WERI-Rb-1 (cell line): ENCODE measurements around the gene MAN2B1.
"Not testable (repeated sequence)": the region's sequence is repeated elsewhere in the genome, so short reads cannot be mapped to it uniquely, and the experiment has no call there.

Experiments
- DNase-seq: peaks from one replicate; pipeline ENCODE4 v3.0.0-alpha.2; 2020
- H3K27ac ChIP-seq: fragments of 250-450 bp; sonication (Bioruptor Pico); 2 replicates; pipeline ENCODE4 v1.5.1; 2020; ENCODE audit warnings: mild to moderate bottlenecking, moderate library complexity
- H3K27me3 ChIP-seq: fragments of 250-450 bp; sonication (Bioruptor Pico); 2 replicates; pipeline ENCODE4 v1.5.1; 2021; ENCODE audit warnings: mild to moderate bottlenecking, low read depth, moderate library complexity; ENCODE audit not compliant: insufficient read depth, severe bottlenecking
- H3K36me3 ChIP-seq: fragments of 250-450 bp; sonication (Bioruptor Pico); 2 replicates; pipeline ENCODE4 v1.5.1; 2020; ENCODE audit warnings: mild to moderate bottlenecking, moderate library complexity
- H3K4me3 ChIP-seq: 2 replicates; pipeline ENCODE4 v1.5.1; 2011; ENCODE audit warnings: low read depth, mild to moderate bottlenecking, control low read depth, low read length
- H3K9me3 ChIP-seq: fragments of 250-450 bp; sonication (Bioruptor Pico); 2 replicates; pipeline ENCODE4 v1.5.1; 2021; ENCODE audit warnings: mild to moderate bottlenecking, moderate library complexity; ENCODE audit not compliant: severe bottlenecking
- TF ChIP-seq, protein P1 (sequence below): IDR thresholded peaks from 2 replicates; pipeline ENCODE4 v1.5.1; 2011; ENCODE audit warnings: low read depth, mild to moderate bottlenecking, control low read depth, inconsistent platforms, low read length

The MAN2B1 gene

DNA sequence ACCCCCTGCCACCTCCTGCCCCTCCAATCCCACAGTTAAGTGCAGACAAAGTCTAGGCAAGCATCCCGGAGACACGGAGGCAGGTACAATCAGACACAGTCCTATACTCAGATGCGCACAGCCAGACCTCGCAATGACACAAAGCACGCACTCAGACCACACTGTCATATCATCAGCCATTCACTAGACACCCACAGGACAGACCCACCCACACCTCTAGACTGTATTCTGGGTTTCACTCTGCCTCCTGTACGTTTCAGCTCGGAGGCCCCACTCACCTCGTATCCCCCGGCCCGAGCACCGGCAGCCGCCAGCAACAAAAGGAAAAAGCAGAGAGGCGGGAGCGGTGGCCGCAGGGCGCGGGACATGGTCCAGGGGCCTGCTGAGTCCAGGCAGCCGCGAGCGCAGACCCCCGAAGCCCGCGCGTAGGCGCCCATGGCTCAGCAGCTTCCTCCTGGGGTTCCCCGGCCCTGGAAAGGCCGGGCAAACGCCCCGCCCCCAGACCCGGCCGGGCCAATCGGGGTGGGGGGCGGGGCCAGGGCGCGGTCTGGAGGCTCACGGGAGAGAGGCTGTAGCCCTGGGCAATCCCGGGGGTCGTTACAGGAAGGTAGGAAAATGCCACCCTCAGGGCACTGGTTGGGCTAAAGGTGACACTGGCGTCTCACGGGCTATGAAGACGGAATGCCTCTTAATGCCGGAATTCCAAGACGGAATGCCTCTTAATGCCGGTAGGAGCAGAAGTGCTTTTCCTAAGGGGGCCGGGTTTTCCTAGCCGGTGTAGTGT lies at the start of gene MAN2B1, which contains the start of gene WDR83:
Gene MAN2B1, minus strand, starts transcription at position 478 of the 784 bp plus-strand sequence. Its CDS starts 41 bp downstream, at position 437.
Gene WDR83, plus strand, starts transcription at position 543 of the 784 bp plus-strand sequence. CDS start 2,984 bp downstream, outside the sequence.
- DNase-seq, result peak; percentile 77
- peak within 1 kb of the TSS; percentile 67 for H3K27ac ChIP-seq
- H3K9me3 ChIP-seq, result no peaks in the 10 kb centered on the region
- H3K27me3 ChIP-seq, result no peaks in the 10 kb centered on the region
- TF ChIP-seq, protein P1, sequence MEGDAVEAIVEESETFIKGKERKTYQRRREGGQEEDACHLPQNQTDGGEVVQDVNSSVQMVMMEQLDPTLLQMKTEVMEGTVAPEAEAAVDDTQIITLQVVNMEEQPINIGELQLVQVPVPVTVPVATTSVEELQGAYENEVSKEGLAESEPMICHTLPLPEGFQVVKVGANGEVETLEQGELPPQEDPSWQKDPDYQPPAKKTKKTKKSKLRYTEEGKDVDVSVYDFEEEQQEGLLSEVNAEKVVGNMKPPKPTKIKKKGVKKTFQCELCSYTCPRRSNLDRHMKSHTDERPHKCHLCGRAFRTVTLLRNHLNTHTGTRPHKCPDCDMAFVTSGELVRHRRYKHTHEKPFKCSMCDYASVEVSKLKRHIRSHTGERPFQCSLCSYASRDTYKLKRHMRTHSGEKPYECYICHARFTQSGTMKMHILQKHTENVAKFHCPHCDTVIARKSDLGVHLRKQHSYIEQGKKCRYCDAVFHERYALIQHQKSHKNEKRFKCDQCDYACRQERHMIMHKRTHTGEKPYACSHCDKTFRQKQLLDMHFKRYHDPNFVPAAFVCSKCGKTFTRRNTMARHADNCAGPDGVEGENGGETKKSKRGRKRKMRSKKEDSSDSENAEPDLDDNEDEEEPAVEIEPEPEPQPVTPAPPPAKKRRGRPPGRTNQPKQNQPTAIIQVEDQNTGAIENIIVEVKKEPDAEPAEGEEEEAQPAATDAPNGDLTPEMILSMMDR, result no peak
- peaks cover 59% of the 10 kb centered on the region for H3K36me3 ChIP-seq
- H3K4me3 ChIP-seq, result peak within 1 kb of the TSS; percentile 65

DNA sequence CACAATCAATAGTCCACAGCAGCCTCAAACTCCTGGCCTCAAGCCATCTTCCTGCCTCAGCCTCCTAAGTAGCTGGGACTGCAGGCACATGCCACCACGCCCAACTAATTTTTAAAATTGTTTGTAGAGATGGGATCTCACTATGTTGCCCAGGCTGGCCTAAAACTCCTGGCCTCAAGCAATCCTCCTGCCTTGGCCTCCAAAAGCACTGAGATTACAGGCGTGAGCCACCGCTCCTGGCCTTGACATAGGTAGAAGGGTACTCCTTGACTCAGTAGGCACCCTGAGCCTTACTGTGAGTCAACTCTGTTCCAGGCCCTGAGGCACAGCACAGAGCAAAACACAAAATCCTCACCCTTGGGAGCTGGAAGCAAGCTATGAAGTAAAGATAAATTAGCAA lies 49.4 kb upstream of the MAN2B1 start:
- Histone ChIP-seq H3K27me3 (no peaks in the 10 kb centered on the region), H3K9me3 (no peaks in the 10 kb centered on the region), H3K27ac (no peak overlapping the region), H3K4me3 (no peak overlapping the region), H3K36me3 (peaks cover 94% of the 10 kb centered on the region)
- TF ChIP-seq, protein P1, result no peak
- no peak for DNase-seq

DNA sequence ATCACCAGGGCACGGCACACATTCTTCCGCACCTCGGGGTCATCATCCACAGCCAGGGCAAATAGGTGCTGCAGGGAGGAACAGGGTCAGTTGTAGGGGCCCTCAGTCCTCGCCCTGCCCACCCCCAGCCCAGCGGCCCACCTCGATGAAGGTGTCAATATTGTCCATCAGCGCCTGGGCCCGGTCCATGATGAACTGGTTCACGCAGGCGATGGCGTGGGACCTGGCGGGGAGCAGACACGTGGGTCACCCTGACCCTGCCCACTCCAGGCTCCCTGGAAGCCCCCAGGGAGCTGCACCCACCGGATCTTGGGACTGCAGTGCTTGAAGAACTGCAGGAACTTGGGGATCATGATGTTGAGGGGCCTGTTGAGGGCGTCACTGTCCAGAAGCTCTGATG lies 48.6 kb upstream of the MAN2B1 start:
- H3K36me3 ChIP-seq, result peaks cover 95% of the 10 kb centered on the region
- H3K27me3 ChIP-seq, result no peaks in the 10 kb centered on the region
- no peaks in the 10 kb centered on the region for H3K9me3 ChIP-seq
- TF ChIP-seq, protein P1, result no peak
- H3K27ac ChIP-seq, result no peak overlapping the region
- no peak for DNase-seq
- no peak overlapping the region for H3K4me3 ChIP-seq

DNA sequence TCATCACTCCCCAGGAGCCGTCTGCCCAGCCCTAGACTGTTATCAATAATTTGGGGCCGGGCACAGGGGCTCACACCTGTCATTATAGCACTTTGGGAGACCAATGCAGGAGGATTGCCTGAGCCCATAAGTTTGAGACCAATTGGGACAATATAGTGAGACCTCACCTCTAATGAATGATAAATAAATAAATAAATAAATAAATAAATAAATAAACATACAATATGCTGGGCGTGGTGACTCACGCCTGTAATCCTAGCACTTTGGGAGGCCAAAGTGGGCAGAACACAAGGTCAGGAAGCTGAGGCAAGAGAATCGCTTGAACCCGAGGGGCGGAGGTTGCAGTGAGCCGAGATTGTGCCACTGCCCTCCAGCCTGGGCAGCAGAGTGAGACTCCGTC lies 46.8 kb upstream of the MAN2B1 start:
- not testable (repeated sequence) for H3K27ac ChIP-seq, H3K4me3 ChIP-seq, DNase-seq, H3K9me3 ChIP-seq, H3K27me3 ChIP-seq
- H3K36me3 ChIP-seq, result peaks cover 94% of the 10 kb centered on the region

DNA sequence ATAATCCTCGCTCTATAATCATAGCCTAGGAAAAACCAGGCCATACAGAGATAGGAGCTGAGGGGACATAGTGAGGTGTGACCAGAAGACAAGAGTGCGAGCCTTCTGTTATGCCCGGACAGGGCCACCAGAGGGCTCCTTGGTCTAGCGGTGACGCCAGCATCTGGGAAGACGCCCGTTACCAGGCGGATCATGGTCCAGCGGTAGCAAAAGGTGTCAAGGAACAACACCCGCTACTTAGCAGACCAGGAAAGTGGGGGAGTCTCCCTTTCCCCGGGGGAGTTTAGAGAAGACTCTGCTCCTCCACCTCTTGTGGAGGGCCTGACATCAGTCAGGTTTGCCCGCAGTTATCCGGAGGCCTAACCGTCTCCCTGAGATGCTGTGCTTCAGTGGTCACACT lies 45.5 kb upstream of the MAN2B1 start:
- H3K36me3 ChIP-seq, result peaks cover 85% of the 10 kb centered on the region
- not testable (repeated sequence) for H3K4me3 ChIP-seq, H3K27me3 ChIP-seq, H3K27ac ChIP-seq, H3K9me3 ChIP-seq
- DNase-seq, result peak; percentile 60

DNA sequence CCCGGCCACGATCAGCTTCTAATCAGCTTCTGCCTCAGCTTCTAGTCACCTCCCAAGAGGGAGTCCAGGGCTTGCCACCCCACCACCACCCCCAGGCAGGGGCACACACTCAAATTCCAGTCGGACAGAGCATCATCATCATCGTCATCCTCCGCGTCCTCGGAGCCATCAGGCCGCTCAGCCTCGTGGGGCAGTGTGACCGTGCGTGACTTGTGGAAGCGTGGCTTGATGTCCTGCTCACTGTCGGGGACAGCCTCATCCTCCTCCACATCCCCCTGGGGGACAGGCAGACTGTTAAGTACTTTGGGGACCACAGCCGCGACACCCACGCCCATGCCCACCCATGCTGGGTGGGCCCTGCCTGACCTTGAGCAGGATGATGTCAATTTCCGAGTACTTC lies 44.6 kb upstream of the MAN2B1 start:
- Histone ChIP-seq H3K9me3 (no peaks in the 10 kb centered on the region), H3K27ac (no peak overlapping the region), H3K4me3 (no peak overlapping the region), H3K27me3 (no peaks in the 10 kb centered on the region), H3K36me3 (peaks cover 85% of the 10 kb centered on the region)
- TF ChIP-seq, protein P1, result no peak
- DNase-seq, result no peak

DNA sequence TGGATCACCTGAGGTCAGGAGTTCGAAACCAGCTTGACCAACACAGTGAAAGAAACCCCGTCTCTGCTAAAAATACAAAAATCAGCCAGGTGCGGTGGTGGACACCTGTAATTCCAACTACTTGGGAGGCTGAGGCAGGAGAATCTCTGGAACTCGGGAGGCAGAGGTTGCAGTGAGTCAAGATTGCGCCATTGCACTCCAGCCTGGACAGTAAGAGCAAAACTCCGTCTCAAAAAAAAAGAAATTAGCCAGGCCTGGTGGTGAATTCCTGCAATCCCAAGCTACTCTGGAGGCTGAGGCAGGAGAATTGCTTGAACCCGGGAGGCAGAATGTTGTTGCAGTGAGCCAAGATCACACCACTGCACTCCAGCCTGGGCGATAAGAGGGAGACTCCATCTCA lies 42.1 kb upstream of the MAN2B1 start:
- TF ChIP-seq, protein P1, result no peak
- H3K27ac ChIP-seq, result no peak overlapping the region
- peaks cover 86% of the 10 kb centered on the region for H3K36me3 ChIP-seq
- H3K4me3 ChIP-seq, result no peak overlapping the region
- no peak for DNase-seq
- no peaks in the 10 kb centered on the region for H3K27me3 ChIP-seq
- no peaks in the 10 kb centered on the region for H3K9me3 ChIP-seq
